Activated CD8-positive, alpha-beta memory T cell treated with anti-CD3 and anti-CD28 coated beads, Interleukin-2, amount 10 ng/mL, durations not matched to agents 7 days and 5 days (primary cell): ENCODE results near the gene FNDC3B. TPM values are rescaled to one million over a fixed set of nuclear protein-coding genes. Genes with fewer than 3 reads are reported as not detected.

Experiments
- ATAC-seq: fragments of 150-1000 bp; cut with Tn5 transposase; one replicate; pipeline ENCODE4 v1.10.0; 2021; ENCODE audit warnings: moderate library complexity
- CTCF ChIA-PET: fragments of 350-600 bp; sonication (Branson Sonifier 250); formaldehyde crosslinking; loops from one replicate; lab custom pipeline; 2021; ENCODE audit warnings: antibody characterized with exemption; lab: Charles Lee
- DNase-seq: peaks from one replicate; pipeline ENCODE4 v3.0.0-alpha.2; 2020
- H3K27ac Mint-ChIP-seq: one replicate; pipeline ENCODE4 v1.8.0; 2021; ENCODE audit warnings: mild to moderate bottlenecking, mixed read lengths
- H3K27me3 Mint-ChIP-seq: one replicate; pipeline ENCODE4 v1.8.0; 2021; ENCODE audit warnings: mixed read lengths
- H3K36me3 Mint-ChIP-seq: one replicate; pipeline ENCODE4 v1.8.0; 2021; ENCODE audit warnings: mild to moderate bottlenecking, mixed read lengths
- H3K4me1 Mint-ChIP-seq: one replicate; pipeline ENCODE4 v1.8.0; 2021; ENCODE audit warnings: mixed read lengths
- H3K4me3 Mint-ChIP-seq: one replicate; pipeline ENCODE4 v1.8.0; 2021; ENCODE audit warnings: mild to moderate bottlenecking, moderate library complexity, mixed read lengths
- H3K9me3 Mint-ChIP-seq: one replicate; pipeline ENCODE4 v1.8.0; 2022; ENCODE audit warnings: low read depth, mixed read lengths
- total RNA-seq, 2 experiments: library from RNA; stranded (reverse); gene quantifications; one replicate each; pipeline ENCODE4 v1.2.3, GENCODE V29; 2021

The FNDC3B gene
- total RNA-seq, 2 experiments from 2014 or later: 25.4 to 31.1 TPM

DNA sequence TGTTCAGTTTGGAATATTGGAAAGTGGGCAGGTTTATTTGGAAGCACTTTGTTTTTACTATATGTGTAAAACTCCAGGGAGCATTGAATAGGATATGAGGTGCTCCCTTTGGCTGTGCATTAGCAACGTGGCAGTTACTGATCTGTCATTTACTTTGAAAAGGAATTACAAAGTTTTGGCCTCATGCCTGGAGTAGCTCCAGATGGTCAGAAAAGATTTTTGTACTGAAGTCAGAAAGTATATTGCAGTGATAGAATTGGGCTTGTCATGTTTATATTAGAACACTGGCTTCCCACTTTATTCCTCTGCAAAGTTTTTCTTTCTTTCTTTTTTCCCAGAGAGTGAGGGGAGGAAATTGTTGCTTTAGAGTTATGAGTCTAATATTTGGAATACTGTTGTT, 26.1 kb downstream of the FNDC3B start:
- ATAC-seq (no peak), DNase-seq (no peak)
- peaks cover 24% of the 10 kb centered on the region for H3K4me1 Mint-ChIP-seq
- no peaks in the 10 kb centered on the region for H3K27me3 Mint-ChIP-seq
- H3K36me3 Mint-ChIP-seq: peaks cover 12% of the 10 kb centered on the region
- no peak overlapping the region for H3K27ac Mint-ChIP-seq
- CTCF ChIA-PET: no interaction called here
- H3K4me3 Mint-ChIP-seq: no peak overlapping the region
- no peaks in the 10 kb centered on the region for H3K9me3 Mint-ChIP-seq

- H3K9me3 Mint-ChIP-seq: no peaks in the 10 kb centered on the region
- peaks cover 12% of the 10 kb centered on the region for H3K36me3 Mint-ChIP-seq
- no peak for ATAC-seq
- peaks cover 24% of the 10 kb centered on the region for H3K4me1 Mint-ChIP-seq
- DNase-seq: no peak
- CTCF ChIA-PET: no interaction called here
- H3K27me3 Mint-ChIP-seq: no peaks in the 10 kb centered on the region
- H3K4me3 Mint-ChIP-seq: no peak overlapping the region
- H3K27ac Mint-ChIP-seq: no peak overlapping the region
Measured at GRCh38 chr3:172065967-172066762, 26.8 kb downstream of the FNDC3B start.

DNA sequence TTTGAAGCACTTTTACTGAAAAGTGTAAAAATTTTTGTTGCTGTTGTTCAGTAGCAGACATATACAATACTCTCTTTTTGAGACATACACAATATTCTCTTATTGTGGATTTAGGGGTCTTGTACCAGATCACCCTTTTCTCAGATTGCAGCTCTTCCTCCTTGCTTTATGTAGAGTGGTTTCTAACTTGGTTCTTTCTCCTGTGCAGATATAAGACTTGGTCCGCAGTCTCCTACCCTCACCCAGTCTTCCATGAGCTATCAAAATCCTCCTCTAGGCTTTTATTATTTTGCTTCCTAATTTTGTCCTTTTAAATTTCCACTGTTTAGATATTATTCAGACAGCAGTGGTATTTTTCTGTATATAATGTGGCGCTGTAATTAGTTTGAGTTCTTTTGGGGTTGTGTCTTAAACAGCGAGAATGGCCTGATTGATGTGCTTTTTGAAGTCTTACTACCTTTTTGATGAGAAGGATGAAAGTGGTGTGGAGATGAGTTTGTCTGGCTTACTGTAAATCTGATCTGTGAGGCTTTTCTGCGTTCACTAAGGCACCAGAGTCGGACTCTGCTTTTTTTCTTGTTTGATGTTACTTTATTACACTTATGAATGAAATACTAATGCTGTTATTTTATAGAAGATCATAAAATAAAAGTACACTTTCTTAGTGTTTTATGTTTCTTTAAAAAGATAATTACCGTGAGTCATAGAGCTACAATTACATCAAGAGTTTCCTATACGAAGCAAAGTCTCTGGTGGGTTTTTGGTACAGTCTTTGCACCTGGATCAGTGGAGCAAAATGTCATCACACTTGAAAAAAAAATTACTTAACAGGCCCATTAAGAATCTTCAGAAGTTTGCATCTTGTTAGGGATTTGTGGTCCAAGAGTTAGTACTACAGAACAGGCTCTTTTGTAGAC, 27.8 kb downstream of the FNDC3B start:
- H3K27ac Mint-ChIP-seq: no peak overlapping the region
- no peak overlapping the region for H3K4me3 Mint-ChIP-seq

DNA sequence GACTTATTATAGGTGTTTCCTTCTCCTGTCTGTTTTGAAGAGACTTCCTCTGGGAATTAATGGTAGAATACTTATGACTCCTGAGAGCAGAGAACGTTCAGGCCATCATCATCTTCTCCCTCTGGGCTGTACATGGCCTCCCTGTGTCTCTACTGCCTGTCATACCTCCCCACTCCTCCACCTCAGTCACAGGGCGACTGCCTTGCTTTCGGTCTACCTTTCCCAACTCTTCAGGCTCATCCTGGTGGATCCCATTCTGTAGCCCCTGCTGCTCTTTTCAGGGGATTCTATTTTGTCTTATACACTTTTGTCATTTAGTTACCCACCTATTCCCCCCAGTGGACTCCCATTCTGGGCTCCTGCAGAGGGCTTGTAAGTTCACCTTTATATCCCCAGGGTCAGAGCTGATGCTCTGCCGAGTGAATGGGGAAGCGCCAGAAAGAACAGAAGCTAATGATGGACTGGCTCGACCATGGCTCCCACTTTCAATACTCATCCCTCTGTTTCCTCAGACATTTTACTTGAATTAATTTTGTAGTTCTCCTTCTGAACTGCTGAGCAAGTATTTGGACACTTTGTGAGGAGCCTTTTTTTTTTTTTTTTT, 28.6 kb downstream of the FNDC3B start:
- H3K27ac Mint-ChIP-seq: no peak overlapping the region
- ATAC-seq: no peak
- H3K36me3 Mint-ChIP-seq: peaks cover 10% of the 10 kb centered on the region
- H3K4me1 Mint-ChIP-seq: peaks cover 12% of the 10 kb centered on the region
- H3K9me3 Mint-ChIP-seq: no peaks in the 10 kb centered on the region
- no peaks in the 10 kb centered on the region for H3K27me3 Mint-ChIP-seq
- CTCF ChIA-PET: interaction anchor here (1.9 kb wide), 1 partner anchor 17 kb away, joined by 4 read pairs; no protein-coding TSS in a partner anchor
- no peak for DNase-seq
- H3K4me3 Mint-ChIP-seq: no peak overlapping the region

More for the DNA sequence above, 27.8 kb downstream of the FNDC3B start:
- Mint-ChIP-seq H3K9me3 (no peaks in the 10 kb centered on the region), H3K4me1 (peaks cover 17% of the 10 kb centered on the region), H3K36me3 (peaks cover 12% of the 10 kb centered on the region), H3K27me3 (no peaks in the 10 kb centered on the region)
- ATAC-seq: no peak
- no peak for DNase-seq
- CTCF ChIA-PET: interaction anchor here (1.9 kb wide), 1 partner anchor 18 kb away, joined by 4 read pairs; no protein-coding TSS in a partner anchor

DNA sequence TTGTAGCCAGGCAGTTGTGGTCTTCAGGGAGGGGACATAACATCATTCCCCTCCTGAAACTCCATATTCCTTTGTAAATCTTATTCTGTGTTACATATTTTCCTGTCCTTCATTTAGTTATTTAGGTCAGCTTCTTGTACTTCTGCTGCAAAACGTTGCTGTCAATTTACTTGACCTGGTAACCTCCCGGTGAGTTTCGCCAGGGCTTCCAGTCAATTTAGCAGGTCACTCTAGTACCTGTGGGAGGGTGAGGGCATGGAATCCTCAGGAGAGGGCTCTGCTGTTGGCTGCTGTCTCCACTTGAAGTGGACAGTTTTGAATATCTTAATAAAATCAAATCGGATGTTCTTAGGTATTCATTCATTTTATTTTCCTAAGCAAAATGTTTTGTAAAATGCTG, 29.6 kb downstream of the FNDC3B start:
- no peak overlapping the region for H3K27ac Mint-ChIP-seq

DNA sequence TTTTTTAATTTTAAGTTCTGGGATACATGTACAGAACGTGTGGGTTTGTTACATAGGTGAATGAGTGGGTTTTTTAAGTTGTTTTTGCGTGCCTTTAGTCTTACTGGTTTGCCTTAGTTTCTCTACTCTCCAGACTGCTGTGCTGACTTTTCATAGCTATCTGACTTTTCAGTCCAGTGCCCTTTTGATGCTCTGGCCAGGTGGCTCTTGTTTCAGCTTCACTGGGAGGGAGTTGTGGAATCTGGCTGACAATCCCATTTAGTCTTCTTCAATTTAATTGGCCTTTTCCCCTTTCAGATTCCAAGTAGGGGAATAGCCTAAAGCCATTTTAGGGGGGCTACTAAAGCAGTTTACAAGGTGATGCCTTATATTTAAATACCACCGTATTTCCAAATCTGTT, 30.1 kb downstream of the FNDC3B start:
- peaks cover 14% of the 10 kb centered on the region for H3K36me3 Mint-ChIP-seq
- CTCF ChIA-PET: no interaction called here
- H3K27me3 Mint-ChIP-seq: no peaks in the 10 kb centered on the region
- no peak overlapping the region for H3K4me3 Mint-ChIP-seq
- H3K9me3 Mint-ChIP-seq: no peaks in the 10 kb centered on the region
- no peak overlapping the region for H3K27ac Mint-ChIP-seq
- H3K4me1 Mint-ChIP-seq: peaks cover 8% of the 10 kb centered on the region
- DNase-seq (no peak), ATAC-seq (no peak)

More for the DNA sequence above, 29.6 kb downstream of the FNDC3B start:
- CTCF ChIA-PET: interaction anchor here (1.9 kb wide), 1 partner anchor 16 kb away, joined by 4 read pairs; no protein-coding TSS in a partner anchor
- Mint-ChIP-seq H3K36me3 (peaks cover 18% of the 10 kb centered on the region), H3K9me3 (no peaks in the 10 kb centered on the region), H3K4me3 (no peak overlapping the region), H3K4me1 (peaks cover 8% of the 10 kb centered on the region), H3K27me3 (no peaks in the 10 kb centered on the region)
- ATAC-seq (no peak), DNase-seq (no peak)

DNA sequence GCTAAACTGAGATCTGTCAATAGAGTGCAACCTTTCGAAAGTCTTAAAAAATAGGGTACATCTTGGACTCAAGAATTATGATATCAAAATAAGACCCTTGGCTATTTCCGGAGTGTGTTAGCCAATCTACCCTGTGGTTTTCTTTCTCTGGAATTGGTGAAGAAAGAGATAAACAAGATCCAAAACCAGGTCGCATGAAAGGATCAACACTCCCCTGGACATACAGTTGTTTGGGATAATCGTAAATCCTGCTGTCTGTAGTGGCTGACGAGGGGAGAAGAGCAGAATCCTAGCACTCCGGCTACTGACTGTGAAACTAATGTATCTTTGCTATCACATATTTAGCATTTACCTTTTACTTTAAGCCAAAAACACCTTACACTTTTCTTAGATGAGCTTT, 30.9 kb downstream of the FNDC3B start:
- ATAC-seq (no peak), DNase-seq (no peak)
- CTCF ChIA-PET: no interaction called here
- H3K9me3 Mint-ChIP-seq: no peaks in the 10 kb centered on the region
- no peak overlapping the region for H3K4me3 Mint-ChIP-seq
- H3K36me3 Mint-ChIP-seq: peaks cover 11% of the 10 kb centered on the region
- no peaks in the 10 kb centered on the region for H3K27me3 Mint-ChIP-seq
- H3K4me1 Mint-ChIP-seq: peaks cover 8% of the 10 kb centered on the region
- no peak overlapping the region for H3K27ac Mint-ChIP-seq

- Mint-ChIP-seq H3K9me3 (no peaks in the 10 kb centered on the region), H3K36me3 (peaks cover 11% of the 10 kb centered on the region), H3K4me3 (no peak overlapping the region), H3K27me3 (no peaks in the 10 kb centered on the region), H3K4me1 (peaks cover 8% of the 10 kb centered on the region), H3K27ac (no peak overlapping the region)
- DNase-seq (no peak), ATAC-seq (no peak)
- CTCF ChIA-PET: no interaction called here
Measured at GRCh38 chr3:172070802-172071201, 31.4 kb downstream of the FNDC3B start.

DNA sequence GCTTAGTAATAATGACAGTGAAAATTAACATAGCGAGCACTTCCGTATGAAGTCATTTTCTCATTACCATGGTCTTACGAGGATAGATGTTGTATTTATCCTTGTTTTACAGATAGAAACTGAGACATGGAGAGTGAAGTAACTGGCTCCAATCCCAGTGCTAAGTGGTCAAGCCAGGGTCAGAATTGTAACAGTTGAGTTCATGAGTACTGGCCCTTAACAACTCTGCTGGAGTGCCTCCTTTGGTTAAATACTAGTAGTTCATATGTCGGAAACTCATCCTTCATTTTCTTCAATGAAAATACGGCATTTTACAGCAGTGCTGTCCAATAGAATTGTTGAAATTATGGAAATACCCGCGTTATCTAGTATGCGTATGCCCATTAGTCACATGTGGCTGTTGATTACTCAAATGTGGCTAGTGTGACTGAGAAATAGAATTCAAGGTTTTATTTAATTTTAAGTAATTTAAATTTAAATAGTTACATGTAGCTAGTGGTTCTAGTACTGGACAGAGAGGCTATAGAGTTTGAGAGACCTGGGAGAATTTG, 32.5 kb downstream of the FNDC3B start:
- H3K4me3 Mint-ChIP-seq: no peak overlapping the region
- DNase-seq: no peak
- no peaks in the 10 kb centered on the region for H3K27me3 Mint-ChIP-seq
- no peaks in the 10 kb centered on the region for H3K9me3 Mint-ChIP-seq
- peaks cover 4% of the 10 kb centered on the region for H3K4me1 Mint-ChIP-seq
- ATAC-seq: no peak
- H3K36me3 Mint-ChIP-seq: peaks cover 11% of the 10 kb centered on the region
- H3K27ac Mint-ChIP-seq: no peak overlapping the region
- CTCF ChIA-PET: no interaction called here

DNA sequence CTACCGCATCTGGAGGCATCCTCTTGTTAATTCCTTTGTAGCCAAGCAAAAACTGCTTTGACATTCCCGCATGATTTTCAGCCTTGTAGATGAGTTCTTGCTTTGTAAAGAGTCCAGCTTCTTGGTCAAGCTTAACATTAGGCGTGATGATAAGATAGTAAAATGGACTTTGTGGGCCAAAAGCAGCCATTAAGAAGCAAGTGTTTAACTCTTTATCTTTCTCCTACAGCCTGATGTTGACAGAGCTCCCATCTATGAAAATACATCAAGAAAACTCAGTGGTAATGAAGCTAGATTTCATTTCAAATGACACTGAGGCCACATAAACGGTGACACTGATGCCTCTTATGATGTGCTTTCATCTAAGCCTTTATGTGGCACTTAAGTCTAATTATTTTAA, 33.2 kb downstream of the FNDC3B start:
- ATAC-seq (no peak), DNase-seq (no peak)
- no peaks in the 10 kb centered on the region for H3K27me3 Mint-ChIP-seq
- no peak overlapping the region for H3K4me3 Mint-ChIP-seq
- H3K27ac Mint-ChIP-seq: no peak overlapping the region
- CTCF ChIA-PET: no interaction called here
- no peaks in the 10 kb centered on the region for H3K9me3 Mint-ChIP-seq
- H3K36me3 Mint-ChIP-seq: peaks cover 10% of the 10 kb centered on the region
- H3K4me1 Mint-ChIP-seq: no peaks in the 10 kb centered on the region

DNA sequence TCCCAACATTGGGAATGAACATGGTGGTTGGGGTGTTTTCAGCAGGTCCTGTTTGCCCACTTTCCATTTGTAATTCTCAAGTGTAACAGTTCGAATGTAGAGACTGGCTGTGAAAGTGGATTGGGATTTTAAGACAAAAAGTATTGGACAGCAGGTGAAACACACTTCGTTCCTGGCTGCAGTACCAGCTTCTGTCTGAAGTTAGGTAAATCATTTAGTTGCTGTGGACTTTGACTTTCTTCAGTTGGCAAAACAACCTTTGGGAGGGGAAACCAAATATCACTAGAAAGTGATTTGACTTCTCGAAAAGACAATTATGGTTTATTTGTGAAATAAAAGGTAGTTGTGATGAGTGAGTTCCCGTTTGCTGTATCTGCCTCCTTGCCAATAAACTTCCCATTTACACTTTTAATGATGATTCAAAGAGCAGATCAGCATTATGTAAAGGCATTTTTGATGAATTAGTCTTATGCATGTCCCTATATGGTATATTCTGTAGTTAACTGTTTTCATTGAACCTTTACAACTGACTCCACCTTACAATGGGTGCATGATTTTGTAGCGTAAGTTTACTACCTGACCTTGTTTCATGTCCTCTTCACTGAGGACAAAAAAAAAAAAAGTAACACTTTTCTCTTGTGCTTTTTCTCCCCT, 34.0 kb downstream of the FNDC3B start:
- Mint-ChIP-seq H3K4me1 (no peaks in the 10 kb centered on the region), H3K36me3 (peaks cover 10% of the 10 kb centered on the region), H3K27me3 (no peaks in the 10 kb centered on the region), H3K9me3 (no peaks in the 10 kb centered on the region), H3K27ac (no peak overlapping the region), H3K4me3 (no peak overlapping the region)
- CTCF ChIA-PET: no interaction called here
- no peak for DNase-seq
- ATAC-seq: no peak

DNA sequence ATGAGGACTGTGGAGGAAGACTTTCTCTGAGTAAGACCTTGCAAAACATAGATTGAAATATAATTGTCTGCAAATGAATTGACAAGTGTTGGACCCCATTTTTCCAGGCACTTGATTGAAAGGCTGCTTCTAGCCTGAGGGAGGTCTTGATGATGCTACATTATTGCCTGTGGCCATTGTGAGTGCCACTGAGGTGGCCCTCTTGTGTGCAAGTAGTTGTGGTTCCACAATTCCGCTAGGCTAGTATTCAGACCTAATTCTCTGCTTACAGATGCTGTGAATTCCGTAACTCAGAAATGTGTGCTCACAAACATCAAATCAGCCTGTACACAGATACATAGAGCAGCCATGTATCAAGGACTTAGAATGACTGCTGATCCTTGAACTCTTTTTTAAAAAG, 34.7 kb downstream of the FNDC3B start:
- no peak for DNase-seq
- H3K4me1 Mint-ChIP-seq: no peaks in the 10 kb centered on the region
- peaks cover 10% of the 10 kb centered on the region for H3K36me3 Mint-ChIP-seq
- CTCF ChIA-PET: no interaction called here
- H3K9me3 Mint-ChIP-seq: no peaks in the 10 kb centered on the region
- H3K4me3 Mint-ChIP-seq: no peak overlapping the region
- no peak overlapping the region for H3K27ac Mint-ChIP-seq
- ATAC-seq: no peak
- H3K27me3 Mint-ChIP-seq: no peaks in the 10 kb centered on the region

- H3K36me3 Mint-ChIP-seq: peaks cover 10% of the 10 kb centered on the region
- H3K27ac Mint-ChIP-seq: no peak overlapping the region
- ATAC-seq: no peak
- no peak overlapping the region for H3K4me3 Mint-ChIP-seq
- CTCF ChIA-PET: interaction anchor here (0.9 kb wide), 1 partner anchor 34 kb away, joined by 3 read pairs; no protein-coding TSS in a partner anchor
- DNase-seq: no peak
- H3K4me1 Mint-ChIP-seq: no peaks in the 10 kb centered on the region
- no peaks in the 10 kb centered on the region for H3K9me3 Mint-ChIP-seq
- H3K27me3 Mint-ChIP-seq: no peaks in the 10 kb centered on the region
Measured at GRCh38 chr3:172074586-172074985, 35.2 kb downstream of the FNDC3B start.
